IMR-90 (cell line): Measurements from ENCODE around the gene COL18A1. TPM values are rescaled to one million over a fixed set of nuclear protein-coding genes. Genes with fewer than 3 reads are reported as not detected.

ENCODE experiments used
- ATAC-seq: fragments of 200-7000 bp; cut with Tn5 transposase; 2 replicates; pipeline ENCODE4 v1.9.1; 2020; ENCODE audit warnings: low read depth, mild to moderate bottlenecking, moderate library complexity
- BruUV-seq: library from RNA; stranded (reverse); fragments of 400-500 nt; replicated peaks from 2 replicates; lab custom pipeline; 2021; lab: Mats Ljungman, UMichigan
- CTCF ChIA-PET: fragments of 300-600 bp; formaldehyde crosslinking; extraction: SDS; loops from one replicate; lab custom pipeline; 2021; ENCODE audit warnings: antibody characterized with exemption; lab: Yijun Ruan, JAX
- POLR2A ChIA-PET: fragments of 300-600 bp; sonication (Branson Sonifier 250); formaldehyde crosslinking; loops from one replicate; lab custom pipeline; 2022; ENCODE audit warnings: antibody characterized with exemption; ENCODE audit not compliant: unreplicated experiment; lab: Charles Lee
- DNase-seq: peaks from one replicate; pipeline ENCODE4 v3.0.0; 2013
- H2AFZ ChIP-seq: replicated peaks from 2 replicates; pipeline ENCODE3; 2013; ENCODE audit warnings: low read length, mild to moderate bottlenecking; ENCODE audit not compliant: poor library complexity
- H2AK5ac ChIP-seq: 2 replicates; pipeline ENCODE4 v1.6.1; 2013; ENCODE audit warnings: low read depth, low read length, inconsistent platforms
- H2AK9ac ChIP-seq: replicated peaks from 2 replicates; pipeline ENCODE3; 2013; ENCODE audit warnings: mild to moderate bottlenecking, low read depth, low read length, moderate library complexity; ENCODE audit not compliant: poor library complexity
- H2BK120ac ChIP-seq: 2 replicates; pipeline ENCODE4 v1.6.1; 2013; ENCODE audit warnings: low read depth, low read length, inconsistent platforms
- H2BK15ac ChIP-seq: 3 replicates; pipeline ENCODE4 v1.6.1; 2013; ENCODE audit warnings: low read depth, low read length, inconsistent platforms
- H2BK20ac ChIP-seq: 2 replicates; pipeline ENCODE4 v1.6.1; 2013; ENCODE audit warnings: low read depth, mild to moderate bottlenecking, inconsistent platforms, low read length, moderate library complexity
- H2BK5ac ChIP-seq: 2 replicates; pipeline ENCODE4 v1.6.1; 2013; ENCODE audit warnings: mild to moderate bottlenecking, low read depth, low read length, inconsistent platforms; ENCODE audit not compliant: poor library complexity, severe bottlenecking
- H3K14ac ChIP-seq: replicated peaks from 2 replicates; pipeline ENCODE4 v1.6.1; 2013; ENCODE audit warnings: low read depth, low read length, inconsistent platforms
- H3K18ac ChIP-seq: 2 replicates; pipeline ENCODE4 v1.6.1; 2013; ENCODE audit warnings: low read depth, low read length, control low read depth
- H3K23ac ChIP-seq: 2 replicates; pipeline ENCODE4 v1.6.1; 2013; ENCODE audit warnings: low read depth, low read length, inconsistent platforms
- H3K27ac ChIP-seq: 2 replicates; pipeline ENCODE4 v1.5.1; 2013; ENCODE audit warnings: mild to moderate bottlenecking, control low read depth, low read length; ENCODE audit not compliant: insufficient read depth
- H3K27me3 ChIP-seq: 2 replicates; pipeline ENCODE4 v1.6.1; 2013; ENCODE audit warnings: low read length; ENCODE audit not compliant: control insufficient read depth, insufficient read depth
- H3K36me3 ChIP-seq: 2 replicates; pipeline ENCODE4 v1.6.1; 2013; ENCODE audit warnings: low read length, mixed read lengths; ENCODE audit not compliant: control insufficient read depth, insufficient read depth
- H3K4ac ChIP-seq: 2 replicates; pipeline ENCODE4 v1.6.1; 2013; ENCODE audit warnings: low read depth, low read length, inconsistent platforms
- H3K4me1 ChIP-seq: 2 replicates; pipeline ENCODE4 v1.6.1; 2013; ENCODE audit warnings: low read length, mixed read lengths; ENCODE audit not compliant: control insufficient read depth, insufficient read depth
- H3K4me2 ChIP-seq: 2 replicates; pipeline ENCODE4 v1.6.1; 2013; ENCODE audit warnings: low read depth, mild to moderate bottlenecking, control low read depth, low read length, moderate library complexity
- H3K4me3 ChIP-seq: 2 replicates; pipeline ENCODE4 v1.5.1; 2013; ENCODE audit warnings: low read depth, mild to moderate bottlenecking, control low read depth, low read length, moderate library complexity; ENCODE audit not compliant: insufficient read depth
- H3K56ac ChIP-seq: 2 replicates; pipeline ENCODE4 v1.6.1; 2013; ENCODE audit warnings: low read length, inconsistent platforms; ENCODE audit not compliant: insufficient read depth; ENCODE audit errors: extremely low read depth
- H3K79me1 ChIP-seq, 2 experiments: 2 replicates each; pipeline ENCODE4 v1.6.1; 2013; ENCODE audit warnings: low read length in 2 of 2, inconsistent platforms in 1 of 2, low read depth in 1 of 2
- H3K9ac ChIP-seq: 2 replicates; pipeline ENCODE4 v1.6.1; 2013; ENCODE audit warnings: low read depth, low read length, control low read depth
- H3K9me1 ChIP-seq: 2 replicates; pipeline ENCODE4 v1.6.1; 2013; ENCODE audit warnings: low read length, inconsistent platforms; ENCODE audit not compliant: insufficient read depth
- H3K9me3 ChIP-seq: 2 replicates; pipeline ENCODE4 v1.6.1; 2013; ENCODE audit warnings: low read length; ENCODE audit not compliant: control insufficient read depth, insufficient read depth
- H4K20me1 ChIP-seq: 2 replicates; pipeline ENCODE4 v1.6.1; 2013; ENCODE audit warnings: low read length, inconsistent platforms; ENCODE audit not compliant: insufficient read depth
- H4K5ac ChIP-seq: 2 replicates; pipeline ENCODE4 v1.6.1; 2013; ENCODE audit warnings: mild to moderate bottlenecking, low read depth, low read length, control low read depth
- H4K8ac ChIP-seq, 2 experiments: 2 replicates each; pipeline ENCODE4 v1.6.1; 2013; ENCODE audit warnings: low read depth in 2 of 2, low read length in 2 of 2, control low read depth in 1 of 2, inconsistent platforms in 1 of 2
- H4K91ac ChIP-seq: 2 replicates; pipeline ENCODE4 v1.6.1; 2013; ENCODE audit warnings: low read depth, low read length, inconsistent platforms; ENCODE audit not compliant: insufficient read depth
- BHLHE40 ChIP-seq: fragments of 150-350 bp; IDR thresholded peaks from 2 replicates; pipeline ENCODE4 v1.6.1; 2016; ENCODE audit warnings: mild to moderate bottlenecking, low read depth, low read length
- CEBPB ChIP-seq: IDR thresholded peaks from 2 replicates; pipeline ENCODE4 v1.6.1; 2012; ENCODE audit warnings: low read depth, low read length, improper control_type of control experiment
- MXI1 ChIP-seq: IDR thresholded peaks from 2 replicates; pipeline ENCODE4 v1.6.1; 2012; ENCODE audit warnings: low read depth, mild to moderate bottlenecking, low read length, moderate library complexity, borderline replicate concordance
- NFE2L2 ChIP-seq: fragments of 150-350 bp; IDR thresholded peaks from 2 replicates; pipeline ENCODE4 v1.6.1; 2016; ENCODE audit warnings: low read depth, mild to moderate bottlenecking, low read length
- POLR2A ChIP-seq: IDR thresholded peaks from 2 replicates; pipeline ENCODE4 v1.6.1; 2012; ENCODE audit warnings: mild to moderate bottlenecking, low read depth, low read length
- RCOR1 ChIP-seq: IDR thresholded peaks from 2 replicates; pipeline ENCODE4 v1.6.1; 2012; ENCODE audit warnings: mild to moderate bottlenecking, low read length, improper control_type of control experiment; ENCODE audit not compliant: insufficient replicate concordance
- SMC3 ChIP-seq: fragments of 150-350 bp; IDR thresholded peaks from 2 replicates; pipeline ENCODE4 v1.6.1; 2016; ENCODE audit warnings: low read depth, mild to moderate bottlenecking, antibody characterized with exemption, low read length, moderate library complexity
- WGBS, 2 experiments: methylation state at CpG; one replicate each; pipeline versions ENCODE4 v1.1.5 to v1.1.7; 2013; ENCODE audit warnings: missing lambda C conversion rate in 2 of 2; ENCODE audit not compliant: insufficient read length in 1 of 2; ENCODE audit errors: extremely low coverage in 2 of 2; 5-methylcytosine and 5-hydroxymethylcytosine counted together
- dilution Hi-C: fragments of 300-500 bp; cut with HindIII; formaldehyde crosslinking; loops from one replicate; pipeline ENCODE4 v1.14.3; 2018; ENCODE audit warnings: low sequenced_read_pairs; ENCODE audit not compliant: unreplicated experiment
- in situ Hi-C: fragments of 300-500 bp; cut with MboI; formaldehyde crosslinking; loops from 3 replicates; pipeline ENCODE4 v1.14.3; 2019; ENCODE audit warnings: low sequenced_read_pairs, inconsistent platforms, mixed read lengths
- intact Hi-C: fragments of 100-400 bp; cut with micrococcal nuclease; formaldehyde crosslinking; loops from 2 replicates; pipeline ENCODE4 v1.10.0; 2022
- polyA plus RNA-seq, 3 experiments: library from polyadenylated mRNA; depleted of rRNA; stranded (reverse); fragments of >200 nt; gene quantifications; 2 replicates each; pipeline ENCODE4 v1.2.3, GENCODE V29; 2012; ENCODE audit warnings: low replicate concordance in 1 of 3
- total RNA-seq: library from RNA; depleted of rRNA; stranded (reverse); fragments of >200 nt; gene quantifications from 2 replicates; pipeline ENCODE4 v1.2.3, GENCODE V29; 2012
- TF ChIP-seq, protein P1 (sequence below): fragments of 150-350 bp; IDR thresholded peaks from 2 replicates; pipeline ENCODE4 v1.6.1; 2017; ENCODE audit warnings: mild to moderate bottlenecking, antibody characterized with exemption, low read length, low read depth
- TF ChIP-seq, protein P2 (sequence below): conservative IDR thresholded peaks from 2 replicates; pipeline ENCODE4 v1.5.1; 2012; ENCODE audit warnings: mild to moderate bottlenecking, low read depth, low read length, improper control_type of control experiment

Gene COL18A1
- total and polyA plus RNA-seq, 2 of the 4 experiments (the other 2 are of a cell fraction): 4.3 to 46.7 TPM

DNA sequence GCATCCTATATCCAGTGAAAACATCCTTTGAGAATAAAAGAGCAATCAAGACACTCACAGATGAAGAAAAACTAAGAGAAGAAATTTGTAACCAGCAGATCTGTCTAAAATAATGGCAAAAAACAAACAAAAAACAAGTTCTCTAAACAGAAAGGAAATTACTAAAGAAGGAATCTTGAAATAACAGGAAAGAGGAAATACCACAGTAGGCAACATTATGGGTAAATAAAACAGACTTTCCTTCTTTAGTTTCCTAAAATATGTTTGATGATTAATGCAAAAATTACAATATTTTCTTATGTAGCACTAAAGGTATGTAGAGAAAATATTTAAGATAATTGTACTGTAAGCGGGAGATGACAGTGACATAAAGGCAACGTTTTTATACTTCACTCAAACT lies 113.8 kb downstream of the COL18A1 start:
- Histone ChIP-seq H3K36me3 (peaks cover 14% of the 10 kb centered on the region), H3K4me2 (no peak overlapping the region), H3K18ac (no peak overlapping the region), H2AK9ac (no peak overlapping the region), H2BK5ac (no peak overlapping the region), H3K23ac (no peak overlapping the region), H4K20me1 (peaks cover under 1% of the 10 kb centered on the region; the same call in 1 of the 2 replicates), H2AFZ (no peak overlapping the region), H3K27ac (no peak overlapping the region), H3K27me3 (no peaks in the 10 kb centered on the region), H2AK5ac (no peak overlapping the region), H4K91ac (no peak overlapping the region), H3K9ac (no peak overlapping the region), H2BK120ac (no peak overlapping the region), H4K8ac (no peak overlapping the region), H2BK15ac (no peak overlapping the region), H3K14ac (no peak overlapping the region), H2BK20ac (no peak overlapping the region), H3K9me3 (peaks cover 16% of the 10 kb centered on the region), H3K4me3 (no peak overlapping the region), H3K79me1 (peaks cover 5 to 6% of the 10 kb centered on the region in 2 experiments; a peak in 2 of 4 replicates), H3K9me1 (no peaks in the 10 kb centered on the region; the same call in 1 of the 2 replicates), H4K5ac (no peak overlapping the region), H3K56ac (no peak overlapping the region), H3K4me1 (no peaks in the 10 kb centered on the region), H3K4ac (no peak overlapping the region)
- ChIA-PET POLR2A (no interaction called here), CTCF (no interaction called here)
- WGBS, 2 experiments: no CpG with 5 or more reads among the region's 2 CpGs
- DNase-seq (no peak), ATAC-seq (no peak)
- intact Hi-C loops (no loop called here), in situ Hi-C loops (no loop called here), dilution Hi-C loops (no loop called here)
- TF ChIP-seq MXI1 (no peak), CEBPB (no peak), POLR2A (no peak), RCOR1 (no peak), BHLHE40 (no peak), NFE2L2 (no peak), SMC3 (no peak)
- TF ChIP-seq, protein P1, sequence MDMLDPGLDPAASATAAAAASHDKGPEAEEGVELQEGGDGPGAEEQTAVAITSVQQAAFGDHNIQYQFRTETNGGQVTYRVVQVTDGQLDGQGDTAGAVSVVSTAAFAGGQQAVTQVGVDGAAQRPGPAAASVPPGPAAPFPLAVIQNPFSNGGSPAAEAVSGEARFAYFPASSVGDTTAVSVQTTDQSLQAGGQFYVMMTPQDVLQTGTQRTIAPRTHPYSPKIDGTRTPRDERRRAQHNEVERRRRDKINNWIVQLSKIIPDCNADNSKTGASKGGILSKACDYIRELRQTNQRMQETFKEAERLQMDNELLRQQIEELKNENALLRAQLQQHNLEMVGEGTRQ: no peak
- TF ChIP-seq, protein P2, sequence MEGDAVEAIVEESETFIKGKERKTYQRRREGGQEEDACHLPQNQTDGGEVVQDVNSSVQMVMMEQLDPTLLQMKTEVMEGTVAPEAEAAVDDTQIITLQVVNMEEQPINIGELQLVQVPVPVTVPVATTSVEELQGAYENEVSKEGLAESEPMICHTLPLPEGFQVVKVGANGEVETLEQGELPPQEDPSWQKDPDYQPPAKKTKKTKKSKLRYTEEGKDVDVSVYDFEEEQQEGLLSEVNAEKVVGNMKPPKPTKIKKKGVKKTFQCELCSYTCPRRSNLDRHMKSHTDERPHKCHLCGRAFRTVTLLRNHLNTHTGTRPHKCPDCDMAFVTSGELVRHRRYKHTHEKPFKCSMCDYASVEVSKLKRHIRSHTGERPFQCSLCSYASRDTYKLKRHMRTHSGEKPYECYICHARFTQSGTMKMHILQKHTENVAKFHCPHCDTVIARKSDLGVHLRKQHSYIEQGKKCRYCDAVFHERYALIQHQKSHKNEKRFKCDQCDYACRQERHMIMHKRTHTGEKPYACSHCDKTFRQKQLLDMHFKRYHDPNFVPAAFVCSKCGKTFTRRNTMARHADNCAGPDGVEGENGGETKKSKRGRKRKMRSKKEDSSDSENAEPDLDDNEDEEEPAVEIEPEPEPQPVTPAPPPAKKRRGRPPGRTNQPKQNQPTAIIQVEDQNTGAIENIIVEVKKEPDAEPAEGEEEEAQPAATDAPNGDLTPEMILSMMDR: no peak
- no TSS peak for BruUV-seq
